ENCODE measurements around the gene RHPN2.

GRCh38 chr19:33086955-33087354 is 22.3 kb upstream of the RHPN2 start:
- TF ChIP-seq CTCF (IDR thresholded peaks at IDR 0.05; ENCODE audit: low read depth, low read length, poor library complexity, severe bottlenecking): no peak
- TF ChIP-seq EZH2phosphoT487 (IDR thresholded peaks at IDR 0.05; ENCODE audit: borderline replicate concordance, low read length): no peak
